Hindlimb muscle (tissue), 1 donor: Measurements from ENCODE around the gene TRIM66. TPM values are rescaled to one million over a fixed set of nuclear protein-coding genes. Genes with fewer than 3 reads are reported as not detected.

ENCODE experiments used
- DNase-seq: peaks from one replicate; pipeline ENCODE4 v3.0.0-alpha.2; 2013
- polyA plus RNA-seq: library from polyadenylated mRNA; unstranded; fragments of 120-200 nt; gene quantifications from one replicate; pipeline ENCODE4 v1.2.1, GENCODE V29; 2013; ENCODE audit not compliant: insufficient read length

The TRIM66 gene
- polyA plus RNA-seq, 1 donor = 5.7 TPM

DNA sequence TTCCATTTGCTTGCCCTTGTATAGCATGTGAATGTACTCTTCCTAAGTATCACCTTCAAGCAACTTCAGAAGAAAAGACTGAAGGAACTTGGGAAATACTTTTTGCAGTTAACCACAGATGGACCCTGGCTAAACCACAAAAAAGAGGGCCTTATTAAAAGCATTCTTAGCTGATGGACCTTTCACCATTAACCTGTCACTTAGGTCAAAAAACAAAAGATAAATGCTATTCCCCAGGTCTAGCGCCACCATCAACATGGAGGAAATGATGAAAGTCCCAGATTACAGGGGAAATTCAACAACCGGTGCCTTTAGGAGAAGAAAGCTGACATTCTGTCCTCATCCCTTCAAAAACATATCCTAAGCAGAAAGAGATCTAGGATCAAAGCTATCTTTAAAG lies 117.9 kb downstream of the TRIM66 start:
- DNase-seq = no peak

Other genes with a start within 250 kb of the TRIM66 start
- gene STK33, start 88.4 kb downstream of the TRIM66 start, polyA plus RNA-seq = 3.0 TPM
- gene RPL27A, start 127 bp upstream of the TRIM66 start, polyA plus RNA-seq = 3,336 TPM
- gene AKIP1, start 228.5 kb upstream of the TRIM66 start, polyA plus RNA-seq = 22.0 TPM